ENCODE data around the gene ITGA11.

The ITGA11 gene, protein sequence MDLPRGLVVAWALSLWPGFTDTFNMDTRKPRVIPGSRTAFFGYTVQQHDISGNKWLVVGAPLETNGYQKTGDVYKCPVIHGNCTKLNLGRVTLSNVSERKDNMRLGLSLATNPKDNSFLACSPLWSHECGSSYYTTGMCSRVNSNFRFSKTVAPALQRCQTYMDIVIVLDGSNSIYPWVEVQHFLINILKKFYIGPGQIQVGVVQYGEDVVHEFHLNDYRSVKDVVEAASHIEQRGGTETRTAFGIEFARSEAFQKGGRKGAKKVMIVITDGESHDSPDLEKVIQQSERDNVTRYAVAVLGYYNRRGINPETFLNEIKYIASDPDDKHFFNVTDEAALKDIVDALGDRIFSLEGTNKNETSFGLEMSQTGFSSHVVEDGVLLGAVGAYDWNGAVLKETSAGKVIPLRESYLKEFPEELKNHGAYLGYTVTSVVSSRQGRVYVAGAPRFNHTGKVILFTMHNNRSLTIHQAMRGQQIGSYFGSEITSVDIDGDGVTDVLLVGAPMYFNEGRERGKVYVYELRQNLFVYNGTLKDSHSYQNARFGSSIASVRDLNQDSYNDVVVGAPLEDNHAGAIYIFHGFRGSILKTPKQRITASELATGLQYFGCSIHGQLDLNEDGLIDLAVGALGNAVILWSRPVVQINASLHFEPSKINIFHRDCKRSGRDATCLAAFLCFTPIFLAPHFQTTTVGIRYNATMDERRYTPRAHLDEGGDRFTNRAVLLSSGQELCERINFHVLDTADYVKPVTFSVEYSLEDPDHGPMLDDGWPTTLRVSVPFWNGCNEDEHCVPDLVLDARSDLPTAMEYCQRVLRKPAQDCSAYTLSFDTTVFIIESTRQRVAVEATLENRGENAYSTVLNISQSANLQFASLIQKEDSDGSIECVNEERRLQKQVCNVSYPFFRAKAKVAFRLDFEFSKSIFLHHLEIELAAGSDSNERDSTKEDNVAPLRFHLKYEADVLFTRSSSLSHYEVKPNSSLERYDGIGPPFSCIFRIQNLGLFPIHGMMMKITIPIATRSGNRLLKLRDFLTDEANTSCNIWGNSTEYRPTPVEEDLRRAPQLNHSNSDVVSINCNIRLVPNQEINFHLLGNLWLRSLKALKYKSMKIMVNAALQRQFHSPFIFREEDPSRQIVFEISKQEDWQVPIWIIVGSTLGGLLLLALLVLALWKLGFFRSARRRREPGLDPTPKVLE

DNA sequence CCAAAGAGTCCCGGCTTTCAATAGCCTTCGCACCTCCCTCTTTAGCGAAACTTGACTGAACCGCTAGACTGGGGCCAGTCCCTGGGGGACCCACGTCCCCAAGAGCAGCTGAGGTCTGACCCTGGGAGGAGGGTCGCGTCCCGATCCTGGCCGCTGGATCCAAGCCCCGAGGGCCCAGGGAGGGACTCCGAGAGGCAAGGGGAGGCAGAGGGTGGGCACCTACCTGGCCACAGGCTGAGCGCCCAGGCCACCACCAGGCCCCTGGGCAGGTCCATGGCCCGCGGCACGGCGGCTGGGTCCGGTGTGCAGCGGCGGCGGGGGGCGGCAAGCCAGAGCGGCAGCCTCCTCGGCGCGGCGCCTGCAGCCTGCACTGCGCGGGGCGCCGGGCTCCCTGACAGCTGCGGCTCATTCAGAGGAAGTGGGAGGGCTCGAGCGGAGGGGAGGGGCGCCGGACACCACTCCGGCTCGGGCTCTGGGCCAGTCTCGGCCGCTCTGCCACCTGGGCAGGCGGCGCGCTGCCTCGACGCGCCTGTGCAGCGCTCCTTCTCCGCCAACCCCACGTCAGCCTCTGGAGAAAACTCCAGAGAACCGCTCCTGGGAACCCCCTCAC is at the start of gene ITGA11:
TSS of gene ITGA11 (minus strand) at position 372 of the 610 bp plus-strand sequence. CDS start at position 275, 97 bp downstream.
- TF ChIP-seq GATA2 (IDR thresholded peaks at IDR 0.05; ENCODE audit: low read depth, low read length) = no peak

DNA sequence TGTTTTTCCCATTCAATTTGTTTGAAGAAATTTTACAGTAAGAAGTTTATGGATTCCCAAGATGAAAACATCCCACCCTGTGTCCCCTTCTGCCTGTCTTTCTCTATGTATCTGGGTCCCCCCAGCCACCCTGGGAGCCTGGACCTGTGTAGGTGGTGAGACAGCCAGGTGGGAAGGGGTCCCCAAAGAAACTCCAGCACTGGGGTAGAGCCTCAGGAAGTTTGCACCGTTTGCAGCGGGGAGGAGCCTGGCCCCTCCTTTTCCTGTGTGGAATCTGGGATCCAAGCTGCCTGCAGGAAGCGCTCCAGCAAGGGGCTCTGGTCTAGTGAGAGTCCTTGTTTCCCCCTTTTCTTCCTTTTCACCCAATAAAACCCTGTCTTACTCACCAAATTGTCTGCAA is 49.4 kb upstream of the ITGA11 start:
- TF ChIP-seq GATA3 (IDR thresholded peaks at IDR 0.05; ENCODE audit: low read depth, low read length) = no peak

DNA sequence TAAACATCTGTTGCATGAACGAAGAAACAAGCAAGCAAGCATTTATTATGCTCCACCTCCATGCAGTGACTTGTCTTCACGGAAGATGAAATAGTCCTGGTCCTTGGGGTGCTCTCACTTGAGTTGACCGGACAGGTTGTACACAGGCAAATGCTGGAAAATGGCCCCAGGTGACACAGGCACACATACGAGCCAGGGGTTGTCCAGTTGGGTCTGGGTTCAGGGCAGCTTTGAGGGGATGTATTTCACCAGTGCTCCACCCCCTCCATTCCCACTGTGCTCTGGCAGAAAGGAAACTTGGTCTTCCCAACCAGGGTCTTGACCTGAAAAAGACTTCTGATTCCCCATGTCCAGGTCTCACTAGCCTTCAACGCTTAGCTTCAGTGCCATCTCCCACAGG is 48.3 kb upstream of the ITGA11 start:
- TF ChIP-seq GATA2 (IDR thresholded peaks at IDR 0.05; ENCODE audit: low read depth, low read length) (no peak), GATA3 (IDR thresholded peaks at IDR 0.05; ENCODE audit: low read depth, low read length) (no peak)

DNA sequence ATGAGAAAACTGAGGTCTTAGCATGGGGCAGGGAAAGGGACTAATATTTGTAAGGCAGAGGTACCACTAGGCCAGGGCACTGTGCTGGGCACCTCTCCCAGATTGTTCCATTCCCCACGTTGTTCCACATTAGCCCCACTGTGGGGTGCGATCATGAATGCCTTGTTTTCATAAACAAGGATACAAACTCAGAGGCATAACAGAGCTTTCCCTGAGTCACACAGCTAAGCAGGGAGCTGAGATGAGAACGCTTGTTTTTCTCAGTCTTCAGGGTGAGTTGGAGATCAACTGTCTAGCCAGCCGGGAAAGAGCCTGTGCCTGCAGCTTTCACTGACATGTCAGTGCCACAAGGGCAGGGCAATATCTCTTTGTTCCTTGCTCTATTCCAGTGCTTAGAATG is 47.9 kb upstream of the ITGA11 start:
- TF ChIP-seq GATA2 (IDR thresholded peaks at IDR 0.05; ENCODE audit: low read depth, low read length) (no peak), GATA3 (IDR thresholded peaks at IDR 0.05; ENCODE audit: low read depth, low read length) (no peak)

DNA sequence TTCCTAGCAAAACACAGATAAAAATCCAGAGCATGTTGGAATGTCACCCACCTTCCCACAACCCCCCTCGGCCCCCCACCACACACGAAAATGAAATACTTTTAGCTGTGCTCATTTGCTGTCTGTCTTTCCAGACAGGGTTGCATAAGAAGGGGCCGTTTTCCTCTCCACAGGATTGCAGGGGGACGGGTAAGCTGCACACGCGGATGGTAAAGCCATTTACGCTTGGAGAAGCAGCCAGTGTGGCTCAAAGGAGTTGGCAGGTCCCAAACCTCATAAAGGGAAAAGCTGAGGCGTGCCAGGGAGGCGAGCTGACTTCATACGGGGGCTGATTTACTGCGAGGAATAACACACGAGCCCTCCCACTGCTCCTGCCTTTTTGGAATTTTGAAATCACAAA is 47.4 kb upstream of the ITGA11 start:
- TF ChIP-seq GATA2 (IDR thresholded peaks at IDR 0.05; ENCODE audit: low read depth, low read length) = no peak
- no peak for TF ChIP-seq GATA3 (IDR thresholded peaks at IDR 0.05; ENCODE audit: low read depth, low read length)

DNA sequence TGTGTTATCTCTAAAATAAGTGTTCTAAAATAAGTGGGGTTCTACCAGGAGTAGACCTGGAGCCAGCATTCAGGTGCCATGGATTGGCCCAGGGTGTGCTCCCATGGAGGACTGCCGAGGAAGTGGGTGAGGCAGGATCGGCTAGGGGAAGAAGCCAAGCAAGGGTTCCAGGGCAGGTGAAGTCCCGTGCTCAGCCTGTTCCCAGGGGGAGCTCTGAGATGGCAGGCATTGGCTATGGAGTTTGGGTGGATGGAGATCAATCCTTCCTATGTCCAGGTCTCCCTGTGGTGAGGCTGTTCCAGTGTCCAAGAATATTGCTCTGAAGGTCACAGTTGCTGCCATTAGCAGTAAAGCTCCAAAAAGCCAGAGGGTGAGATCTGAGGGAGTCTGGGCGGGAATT is 46.9 kb upstream of the ITGA11 start:
- TF ChIP-seq GATA3 (IDR thresholded peaks at IDR 0.05; ENCODE audit: low read depth, low read length) = no peak
- TF ChIP-seq GATA2 (IDR thresholded peaks at IDR 0.05; ENCODE audit: low read depth, low read length) = no peak

DNA sequence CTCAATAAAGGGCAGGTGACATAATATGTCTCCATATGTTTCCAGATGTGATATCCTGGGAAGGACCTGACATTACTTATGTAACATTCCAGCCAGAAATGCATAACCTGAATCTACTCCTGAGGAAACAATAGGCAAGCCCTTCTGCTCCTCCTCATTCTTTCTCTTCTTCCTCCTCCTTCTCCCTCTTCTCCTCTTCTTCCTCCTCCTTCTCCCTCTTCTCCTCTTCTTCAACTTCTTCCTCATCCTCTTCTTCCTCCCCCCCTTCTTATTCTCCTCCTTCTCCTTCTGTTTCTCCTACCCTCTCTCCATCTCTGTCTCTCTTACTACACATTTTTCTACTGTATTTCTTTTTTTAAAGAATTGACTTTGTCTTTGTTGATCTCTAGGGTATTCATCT is 43.5 kb upstream of the ITGA11 start:
- TF ChIP-seq GATA2 (IDR thresholded peaks at IDR 0.05; ENCODE audit: low read depth, low read length) (no peak), GATA3 (IDR thresholded peaks at IDR 0.05; ENCODE audit: low read depth, low read length) (no peak)

DNA sequence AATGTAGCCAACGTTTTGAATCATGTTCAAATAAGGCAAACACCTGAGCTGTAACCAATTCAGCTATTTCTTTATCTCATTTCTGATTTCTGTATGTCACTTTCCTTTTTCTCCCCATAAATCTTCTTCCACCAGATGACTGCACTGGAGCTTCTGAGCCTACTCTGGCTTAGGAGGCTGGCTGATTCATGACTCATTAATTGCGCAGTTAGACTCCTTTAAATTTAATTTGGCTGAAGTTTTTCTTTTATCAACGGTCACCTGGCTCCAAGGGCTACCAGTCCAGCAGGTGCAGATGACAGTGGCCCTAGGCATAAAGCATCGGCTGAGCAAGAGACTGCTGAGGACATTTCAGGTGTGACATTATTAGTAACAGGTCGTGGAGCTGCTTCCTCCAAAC is 39.6 kb upstream of the ITGA11 start:
- no peak for TF ChIP-seq GATA3 (IDR thresholded peaks at IDR 0.05; ENCODE audit: low read depth, low read length)
- TF ChIP-seq GATA2 (IDR thresholded peaks at IDR 0.05; ENCODE audit: low read depth, low read length) = no peak

DNA sequence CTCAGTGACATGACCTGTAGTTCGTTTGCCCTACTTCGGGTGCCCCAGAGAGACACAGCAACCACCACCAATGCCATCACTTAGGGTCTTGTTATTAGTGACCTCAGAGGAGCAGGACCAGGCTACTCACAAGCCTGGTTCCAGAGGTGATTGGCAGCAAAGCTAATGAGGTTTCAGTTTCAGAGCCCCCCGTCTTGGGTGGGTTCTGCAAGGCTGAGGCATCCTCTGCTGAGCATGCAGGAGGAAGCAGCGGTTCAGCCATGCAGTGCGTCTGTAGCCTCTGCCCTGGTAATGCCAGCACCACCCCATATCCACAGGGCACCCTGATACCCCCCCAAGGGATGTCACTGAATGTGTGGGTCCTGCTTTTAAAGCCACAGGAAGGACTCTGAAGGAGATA is 39.0 kb upstream of the ITGA11 start:
- TF ChIP-seq GATA3 (IDR thresholded peaks at IDR 0.05; ENCODE audit: low read depth, low read length) (no peak), GATA2 (IDR thresholded peaks at IDR 0.05; ENCODE audit: low read depth, low read length) (no peak)

DNA sequence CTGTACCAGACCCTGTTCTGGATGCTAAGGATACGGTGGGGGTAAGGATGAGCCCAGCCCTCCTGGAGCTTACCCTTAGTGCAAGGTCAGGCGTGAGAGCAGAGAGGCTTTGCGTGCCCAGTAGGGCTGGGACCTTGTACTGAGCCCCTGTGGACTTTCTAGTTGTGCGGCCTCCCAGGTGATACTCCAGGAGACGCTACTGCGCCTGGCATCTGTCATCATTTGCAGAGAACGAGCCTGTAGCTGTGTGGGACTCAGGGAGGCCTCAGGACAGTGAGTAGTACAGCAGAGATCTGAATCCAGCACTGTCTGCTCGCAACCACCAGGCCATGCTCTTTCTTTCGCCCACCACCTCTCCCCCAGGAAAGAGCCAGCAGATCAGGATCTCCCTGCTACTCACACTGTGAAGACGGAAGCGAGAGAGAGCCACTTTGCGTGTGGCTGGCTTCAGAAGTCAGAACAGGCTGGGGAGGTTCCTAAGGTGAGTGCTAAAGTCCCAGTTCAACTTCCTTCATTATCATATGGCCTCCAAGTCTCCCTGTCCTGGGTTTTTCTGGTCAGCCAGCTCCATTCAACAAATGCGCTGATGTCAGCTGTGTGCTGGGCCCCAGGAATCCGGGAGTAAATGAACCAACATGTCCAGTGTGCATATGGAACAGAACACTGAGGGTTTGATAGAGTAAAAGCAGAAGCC is 38.2 kb upstream of the ITGA11 start:
- TF ChIP-seq GATA3 (IDR thresholded peaks at IDR 0.05; ENCODE audit: low read depth, low read length) = no peak
- TF ChIP-seq GATA2 (IDR thresholded peaks at IDR 0.05; ENCODE audit: low read depth, low read length) = no peak

DNA sequence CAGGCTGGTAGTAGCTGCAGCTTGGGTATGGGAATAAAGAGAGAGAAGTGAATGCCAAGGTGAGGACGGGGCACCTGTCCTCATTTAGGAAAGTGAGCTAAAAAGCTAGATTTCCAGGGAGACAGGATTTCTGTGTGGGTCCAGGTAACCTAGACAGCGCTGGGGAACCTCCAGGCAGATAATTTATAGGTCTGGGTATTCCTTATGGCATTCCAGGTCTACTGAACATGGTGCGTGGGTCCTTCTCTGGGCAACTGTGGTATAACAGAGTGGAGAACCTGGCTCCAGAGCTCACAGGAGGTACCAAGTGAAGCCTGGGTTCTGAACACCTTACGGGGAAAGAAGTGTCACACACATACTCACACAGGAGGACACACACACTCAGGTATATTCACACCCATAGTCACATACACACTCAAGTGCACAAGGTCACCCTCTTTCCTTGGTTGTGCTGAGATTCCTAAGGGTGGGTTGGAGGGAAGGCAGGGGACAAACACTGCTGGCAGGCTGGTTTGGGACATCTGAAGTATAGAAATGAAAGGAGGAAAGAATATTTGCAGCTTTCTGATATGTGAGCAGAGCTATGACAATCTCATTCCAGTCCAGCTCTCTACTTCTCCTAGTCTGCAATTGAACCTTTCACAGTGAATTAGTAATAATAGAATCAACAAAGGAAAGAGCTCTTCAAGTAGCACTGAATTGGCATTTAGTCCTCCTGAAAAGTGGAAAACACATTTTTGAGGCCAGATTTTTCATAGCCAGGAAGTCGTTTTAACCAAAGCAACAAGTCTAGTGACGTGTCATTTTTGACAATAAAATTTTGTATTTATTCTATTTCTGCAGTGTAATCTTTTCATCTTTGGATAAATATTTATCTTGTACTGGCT is 37.4 kb upstream of the ITGA11 start:
- TF ChIP-seq GATA2 (IDR thresholded peaks at IDR 0.05; ENCODE audit: low read depth, low read length) = no peak

DNA sequence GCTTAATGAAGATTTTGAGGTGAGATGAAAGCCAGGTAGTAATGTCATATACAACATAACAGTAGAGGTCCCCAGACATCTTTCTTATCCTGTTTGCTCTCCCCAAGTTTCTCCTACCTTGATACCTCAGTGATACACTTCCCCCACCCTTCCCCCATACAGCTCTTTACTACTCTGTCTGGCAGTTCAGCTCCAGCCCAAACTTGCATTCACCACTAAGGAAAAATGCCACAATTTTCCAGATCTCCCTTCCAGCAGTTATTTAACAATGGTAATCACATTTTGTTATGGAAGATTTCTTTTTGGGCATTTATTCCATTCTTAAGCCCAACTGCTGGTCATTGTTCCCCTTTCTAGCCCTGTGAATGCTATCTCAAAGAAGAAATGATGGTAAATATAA is 34.9 kb upstream of the ITGA11 start:
- TF ChIP-seq GATA2 (IDR thresholded peaks at IDR 0.05; ENCODE audit: low read depth, low read length) (no peak), GATA3 (IDR thresholded peaks at IDR 0.05; ENCODE audit: low read depth, low read length) (no peak)

Data from SH-SY5Y (cell line).